GF-D8 (cell line): Measurements from ENCODE around the gene TMEM231.
A peak's percentile ranks its signal among the peaks of the same experiment; 100 is the strongest.
"Not testable (repeated sequence)": the region's sequence is repeated elsewhere in the genome, so short reads cannot be mapped to it uniquely, and the experiment has no call there.

ENCODE experiments used
- DNase-seq: peaks from one replicate; lab custom pipeline; 2025; lab: John Stamatoyannopoulos, UW

Gene TMEM231

GRCh38 chr16:75532142-75532765 lies 23.8 kb downstream of the TMEM231 start:
- DNase-seq = no peak

DNA sequence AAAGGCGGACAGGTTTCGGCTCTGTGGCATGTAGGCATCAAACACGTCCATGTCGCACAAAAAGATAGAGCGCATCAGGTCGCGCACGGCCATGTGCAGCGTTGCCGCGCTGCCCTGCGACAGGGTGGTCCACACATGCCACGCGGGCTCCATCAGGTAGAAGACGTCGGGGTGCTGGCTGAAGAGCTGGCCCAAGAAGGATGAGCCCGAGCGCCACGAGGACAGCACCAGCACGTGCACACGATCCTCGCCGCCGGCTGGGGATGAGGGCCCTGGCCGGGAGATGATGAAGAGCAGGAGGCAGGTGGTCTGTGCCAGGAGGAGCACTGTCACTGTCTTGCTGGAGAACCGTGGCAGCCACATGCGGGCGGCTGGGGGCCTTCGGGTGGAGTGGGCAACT lies 26.1 kb downstream of the TMEM231 start:
- DNase-seq = no peak

- DNase-seq = no peak
Observed at GRCh38 chr16:75529056-75529905, 26.8 kb downstream of the TMEM231 start.

- DNase-seq = no peak
Observed at GRCh38 chr16:75527825-75528299, 28.2 kb downstream of the TMEM231 start.

DNA sequence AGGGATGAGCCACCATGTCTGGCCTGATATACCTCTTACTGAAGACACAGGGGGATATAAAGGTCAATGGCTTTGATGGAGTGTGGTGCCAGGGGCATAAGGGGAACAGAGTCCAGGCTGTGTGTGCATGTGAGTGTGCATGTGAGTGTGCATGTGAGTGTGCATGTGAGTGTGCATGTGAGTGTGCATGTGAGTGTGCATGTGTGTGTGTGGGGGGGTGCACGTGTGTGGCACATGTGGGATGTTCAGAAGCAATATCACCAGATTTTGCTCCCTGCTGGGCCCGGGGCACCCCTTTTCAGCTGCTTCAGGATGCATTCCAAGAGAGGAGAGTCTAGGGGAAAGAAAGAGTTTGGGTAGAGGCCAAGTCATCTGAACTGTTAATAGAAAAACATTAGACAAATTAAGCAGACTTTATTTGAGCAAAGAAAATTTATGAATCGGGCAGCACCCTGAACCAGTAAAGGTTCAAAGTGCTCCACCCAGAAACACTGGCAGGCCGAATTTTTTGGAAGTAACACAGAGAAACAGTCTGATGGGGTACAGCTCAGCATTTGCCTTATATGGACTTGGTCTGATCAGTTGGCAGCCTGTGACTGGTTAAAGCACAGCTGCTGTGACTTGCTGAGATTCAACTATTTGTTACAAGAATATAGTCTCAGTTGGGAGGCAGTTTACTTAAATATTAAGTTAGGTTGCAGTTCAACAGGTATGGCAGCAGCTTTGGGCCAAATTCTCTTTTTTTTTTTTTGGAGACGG lies 29.8 kb downstream of the TMEM231 start:
- DNase-seq = no peak

GRCh38 chr16:75519175-75519574 lies 36.9 kb downstream of the TMEM231 start:
- no peak for DNase-seq

DNA sequence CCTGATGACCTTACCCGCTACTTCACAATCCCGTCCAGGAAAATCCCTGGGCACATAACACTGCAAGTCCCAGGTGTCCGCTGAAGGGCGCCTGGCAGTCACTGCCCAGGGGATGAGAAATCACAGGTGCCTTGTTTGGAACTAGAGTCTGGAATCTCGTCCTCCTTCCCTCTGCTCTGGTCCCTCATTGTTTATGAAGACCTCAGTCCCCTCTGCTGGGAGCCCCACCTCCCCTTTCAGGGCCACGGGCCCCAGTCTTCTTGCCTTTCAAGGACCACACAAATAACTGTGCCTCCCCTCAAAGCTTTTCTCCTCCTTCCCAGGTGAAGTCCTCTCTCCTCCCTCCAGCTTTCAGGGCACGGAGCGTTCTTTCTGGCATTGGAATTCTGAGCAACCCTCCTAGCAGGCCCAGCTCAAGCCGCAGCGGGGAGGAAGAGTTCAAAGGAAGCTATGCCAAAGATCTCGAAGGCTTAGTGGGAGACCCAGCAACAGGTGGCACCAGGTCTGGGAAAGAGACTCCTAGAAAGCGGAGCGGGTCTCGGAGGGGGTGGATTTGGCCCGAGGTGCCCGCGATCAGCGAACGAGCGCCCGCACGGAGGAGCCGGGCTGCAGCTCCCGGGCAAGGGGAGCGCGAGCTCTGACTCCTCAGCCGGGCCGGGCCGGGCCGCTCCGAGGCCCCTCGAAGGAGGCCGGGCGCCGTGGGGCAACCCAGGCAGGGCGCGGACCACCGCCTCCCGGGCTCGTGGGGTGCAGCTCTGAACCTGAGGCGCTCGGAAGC lies 39.7 kb downstream of the TMEM231 start:
- DNase-seq = not testable (repeated sequence)

DNA sequence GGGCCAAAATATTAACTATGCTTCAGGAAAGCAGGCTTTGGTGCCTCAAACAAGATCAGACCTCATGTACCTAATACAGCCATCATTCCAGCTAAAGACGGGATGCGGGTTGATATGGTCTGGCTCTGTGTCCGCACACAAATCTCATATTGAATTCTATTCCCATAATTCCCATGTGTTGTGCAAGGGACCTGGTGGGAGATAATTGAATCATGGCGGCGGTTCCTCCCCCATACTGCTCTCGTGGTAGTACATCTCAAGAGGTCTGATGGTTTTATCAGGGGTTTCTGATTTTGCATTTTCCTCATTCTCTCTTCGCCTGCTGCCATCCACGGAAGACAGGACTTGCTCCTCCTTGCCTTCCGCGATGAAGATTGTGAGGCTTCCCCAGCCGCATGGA lies 41.8 kb downstream of the TMEM231 start:
- DNase-seq = no peak

DNA sequence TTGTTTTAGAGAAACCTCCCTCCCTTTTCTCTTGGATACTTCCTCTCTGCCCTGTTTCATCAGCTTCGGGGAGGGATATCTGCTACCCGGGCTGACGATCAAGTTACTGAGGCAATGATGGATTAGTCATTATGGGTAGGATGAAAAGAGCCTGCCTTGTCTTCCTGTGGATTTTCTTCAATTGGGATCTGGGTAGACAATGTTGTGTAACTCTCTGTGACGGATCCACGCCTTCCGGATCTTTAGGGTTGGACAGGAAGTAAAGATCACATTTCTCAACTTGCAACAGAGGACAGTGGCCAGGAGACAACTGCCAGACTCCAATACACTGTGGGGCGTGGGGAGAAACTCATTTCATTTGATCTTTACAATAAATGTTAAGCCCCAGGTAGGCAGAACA lies 49.5 kb downstream of the TMEM231 start:
- peak; percentile 22 for DNase-seq

- no peak for DNase-seq
Observed at GRCh38 chr16:75506107-75506506, 49.9 kb downstream of the TMEM231 start.

GRCh38 chr16:75503801-75504200 lies 52.3 kb downstream of the TMEM231 start:
- no peak for DNase-seq

DNA sequence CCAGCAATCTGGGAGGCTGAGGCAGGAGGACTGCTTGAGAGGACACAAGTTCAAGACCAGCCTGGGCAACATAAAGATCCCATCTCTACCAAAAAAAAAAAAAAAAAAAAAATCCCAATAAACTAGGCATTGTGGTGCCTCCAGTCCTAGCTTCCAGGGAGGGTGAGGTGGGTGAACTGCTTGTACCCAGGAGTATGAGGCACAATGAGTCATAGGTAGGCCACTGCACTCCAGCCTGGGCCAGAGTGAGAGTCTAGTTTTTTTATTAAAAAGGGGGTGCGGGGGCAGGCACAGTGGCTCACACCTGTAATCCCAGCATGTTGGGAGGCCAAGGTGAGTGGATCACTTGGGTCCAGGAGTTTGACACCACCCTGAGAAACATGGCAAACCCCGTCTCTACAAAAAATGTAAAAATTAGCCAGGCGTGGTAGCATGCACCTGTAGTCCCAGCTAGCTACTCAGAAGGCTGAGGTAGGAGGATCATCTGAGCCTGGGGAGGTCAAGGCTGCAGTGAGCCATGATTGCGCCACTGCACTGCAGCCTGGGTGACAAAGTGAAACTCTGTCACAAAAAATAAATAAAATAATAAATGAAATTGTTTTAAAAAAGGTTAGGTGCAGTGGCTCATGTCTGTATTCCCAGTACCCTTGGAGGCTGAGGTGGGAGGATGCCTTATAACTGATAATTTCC lies 53.0 kb downstream of the TMEM231 start:
- DNase-seq = no peak

DNA sequence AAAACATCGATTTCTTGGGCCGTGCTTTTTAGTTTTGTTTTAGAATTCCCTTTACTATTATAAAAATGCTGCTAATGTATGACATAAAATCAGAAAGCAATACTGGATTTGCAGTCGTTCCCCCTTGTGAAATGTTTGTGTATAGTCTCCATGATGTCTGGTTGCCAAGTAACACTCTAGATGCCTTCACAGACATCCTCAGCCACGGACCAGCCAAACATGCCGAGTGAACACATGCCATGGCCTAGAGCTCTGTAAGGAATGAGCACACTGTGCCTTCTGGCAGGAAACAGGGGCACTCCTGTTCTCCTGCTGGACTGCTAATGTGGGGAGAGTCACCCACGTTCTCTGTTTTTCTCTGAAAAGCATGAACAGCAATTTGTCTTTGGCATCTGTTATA lies 54.2 kb downstream of the TMEM231 start:
- DNase-seq = not testable (repeated sequence)

DNA sequence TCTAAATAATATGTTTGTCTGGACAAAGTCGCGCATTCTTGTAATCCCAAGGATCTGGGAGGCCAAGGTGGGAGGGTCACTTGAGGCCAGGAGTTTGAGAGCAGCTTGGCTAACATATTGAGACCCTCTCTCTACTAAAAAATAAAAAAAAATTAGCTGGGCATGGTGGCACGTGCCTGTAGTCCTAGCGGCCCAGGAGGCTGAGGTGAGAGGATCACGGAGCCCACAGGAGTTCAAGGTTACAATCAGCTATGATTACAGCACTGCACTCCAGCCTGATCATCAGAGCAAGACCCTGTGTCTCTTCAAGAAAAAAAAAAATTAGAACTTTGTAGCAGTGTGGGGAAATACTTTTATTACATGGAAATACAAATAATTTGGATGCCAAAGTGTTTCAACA lies 54.7 kb downstream of the TMEM231 start:
- no peak for DNase-seq

DNA sequence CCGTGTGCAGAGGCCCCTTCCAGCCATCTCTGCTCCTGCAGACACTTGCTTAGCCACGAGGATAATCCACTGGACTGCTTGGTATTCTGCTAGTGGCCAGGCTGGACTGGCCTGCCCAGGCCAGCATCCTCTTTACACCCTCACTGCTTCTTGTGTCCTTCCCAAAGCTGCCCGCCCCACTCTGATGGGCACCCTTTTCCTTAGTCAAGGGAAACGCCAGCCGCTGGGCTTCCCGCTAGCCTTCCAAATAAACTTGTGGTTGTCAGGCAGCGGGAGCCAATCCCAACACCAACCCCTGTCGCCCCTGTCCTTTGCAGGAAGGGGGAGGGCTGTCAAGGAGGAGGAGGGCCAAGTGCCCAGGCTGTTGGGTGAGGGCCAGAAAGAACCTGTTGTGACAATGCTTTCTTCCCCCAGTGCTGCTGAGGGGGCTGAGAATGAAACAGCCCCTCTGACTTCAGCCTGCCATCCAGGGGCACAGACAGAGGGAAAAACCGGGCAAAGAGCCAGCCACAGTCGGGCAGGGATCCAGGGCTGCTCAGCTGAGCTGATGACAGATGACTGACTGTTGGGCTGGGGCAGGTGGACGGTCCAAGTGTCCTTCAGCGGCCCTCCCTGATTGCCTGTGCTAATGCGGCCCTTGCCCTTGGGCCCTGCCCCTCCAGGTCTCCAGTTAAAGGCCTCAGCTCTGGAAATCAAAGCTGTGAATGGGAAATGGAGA lies 57.3 kb downstream of the TMEM231 start:
- not testable (repeated sequence) for DNase-seq

DNA sequence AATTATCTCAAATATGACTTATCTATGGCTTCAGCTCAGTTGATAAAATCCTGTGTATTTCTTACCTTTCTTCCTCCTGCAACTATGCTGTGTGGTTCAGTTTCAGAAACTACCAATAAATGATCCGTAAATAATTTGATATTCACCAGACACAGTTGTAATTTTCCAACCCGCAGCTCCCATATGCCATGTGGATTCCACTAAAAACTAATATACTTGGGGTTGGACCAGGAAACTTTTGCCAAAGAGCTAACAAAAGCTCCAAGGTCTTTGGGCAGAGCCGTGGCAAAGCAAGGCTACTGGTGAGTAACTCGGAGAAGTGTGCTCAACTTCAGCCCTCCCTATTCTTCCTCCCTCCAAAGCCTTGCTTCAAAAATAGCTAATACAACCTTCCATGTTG lies 58.5 kb downstream of the TMEM231 start:
- DNase-seq = no peak

DNA sequence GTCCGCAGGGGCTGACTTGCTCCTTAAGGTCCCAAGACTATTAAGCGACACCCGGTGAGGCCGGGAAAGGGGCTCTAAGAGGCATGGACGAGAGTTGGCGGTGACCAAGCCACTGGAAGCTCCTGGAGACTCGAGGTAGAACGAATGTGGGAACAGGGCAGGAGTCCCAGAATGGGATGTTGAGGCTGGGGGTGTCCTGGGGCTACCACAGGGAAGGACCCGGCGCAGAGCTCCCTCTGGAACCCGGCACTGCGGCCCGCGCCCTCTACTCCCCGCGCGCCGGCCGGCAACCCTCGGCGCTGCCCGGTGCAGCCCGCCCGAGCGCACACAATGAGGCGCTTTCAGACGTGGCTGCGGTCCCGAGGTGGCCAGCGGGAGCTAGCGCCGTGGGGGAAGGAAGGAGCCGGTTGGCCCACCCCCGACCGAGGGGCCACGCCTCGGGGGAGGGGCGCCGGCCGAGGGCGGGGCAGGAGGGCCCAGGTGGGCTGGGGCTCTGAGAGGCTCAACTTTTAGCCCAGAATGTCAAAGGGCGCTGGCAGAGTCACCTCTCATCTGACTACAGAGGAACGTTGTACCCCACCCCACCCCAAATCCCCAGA lies 60.9 kb downstream of the TMEM231 start, which contains the start of gene CHST6:
CHST6 (minus strand) TSS at position 366 of the 599 bp plus-strand sequence. CDS start 15,613 bp downstream, outside the sequence.
- DNase-seq = no peak

GRCh38 chr16:75494661-75495075 lies 61.4 kb downstream of the TMEM231 start:
- DNase-seq = no peak

GRCh38 chr16:75494184-75494583 lies 61.9 kb downstream of the TMEM231 start:
- no peak for DNase-seq

DNA sequence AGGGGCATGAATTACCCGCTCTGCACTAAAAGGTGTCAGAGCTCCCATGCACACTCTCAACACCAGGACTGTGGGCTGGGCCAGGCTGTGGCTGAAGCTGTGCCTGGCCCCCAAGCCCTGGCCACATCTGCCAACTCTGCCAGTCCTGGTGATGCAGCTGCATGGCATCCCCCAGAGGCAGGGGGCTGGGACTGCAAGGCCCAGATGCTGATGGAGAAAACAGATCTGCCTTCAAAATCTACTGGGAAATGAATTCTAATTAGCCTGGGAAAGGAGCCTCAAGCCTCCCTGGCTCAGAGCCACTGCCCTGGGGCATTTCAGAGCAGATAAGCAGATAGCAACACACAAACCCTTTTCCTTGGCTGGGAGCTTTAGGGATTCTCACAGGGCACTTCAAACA lies 64.2 kb downstream of the TMEM231 start:
- DNase-seq = no peak
